Stomach (tissue), 4 donors: ENCODE data around the gene VAV3.

Experiments
- CTCF ChIP-seq, 7 experiments: fragments of 450-650 bp in 4 of 7; fragments of 200-600 bp in 3 of 7; sonication (generic) in 3 of 7; IDR thresholded peaks; one replicate each; pipeline ENCODE4 v1.5.1; 2016 to 2019; ENCODE audit warnings: antibody characterized with exemption in 7 of 7, control low read depth in 2 of 7, mild to moderate bottlenecking in 1 of 7
- EP300 ChIP-seq: sonication (generic); formaldehyde crosslinking; IDR thresholded peaks from one replicate; pipeline ENCODE4 v1.6.1; 2017; ENCODE audit warnings: antibody characterized with exemption
- POLR2A ChIP-seq, 4 donors: fragments of 450-650 bp; IDR thresholded peaks; one replicate each; pipeline ENCODE4 v1.6.1; 2016; ENCODE audit warnings: antibody characterized with exemption in 4 of 4, control low read depth in 2 of 4, mild to moderate bottlenecking in 1 of 4, moderate library complexity in 1 of 4
- POLR2AphosphoS5 ChIP-seq, 3 donors: sonication (generic); formaldehyde crosslinking; IDR thresholded peaks; one replicate each; pipeline ENCODE4 v1.6.1; 2016; ENCODE audit warnings: antibody characterized with exemption in 3 of 3

GRCh38 chr1:107525145-107525544 is 439.8 kb downstream of the VAV3 start:
- TF ChIP-seq CTCF (IDR thresholded peaks at IDR 0.05) (no peak), POLR2A (IDR thresholded peaks at IDR 0.05) (no peak), POLR2AphosphoS5 (IDR thresholded peaks at IDR 0.05) (no peak), EP300 (no peak)
